ENCODE results near the gene JPH2.

DNA sequence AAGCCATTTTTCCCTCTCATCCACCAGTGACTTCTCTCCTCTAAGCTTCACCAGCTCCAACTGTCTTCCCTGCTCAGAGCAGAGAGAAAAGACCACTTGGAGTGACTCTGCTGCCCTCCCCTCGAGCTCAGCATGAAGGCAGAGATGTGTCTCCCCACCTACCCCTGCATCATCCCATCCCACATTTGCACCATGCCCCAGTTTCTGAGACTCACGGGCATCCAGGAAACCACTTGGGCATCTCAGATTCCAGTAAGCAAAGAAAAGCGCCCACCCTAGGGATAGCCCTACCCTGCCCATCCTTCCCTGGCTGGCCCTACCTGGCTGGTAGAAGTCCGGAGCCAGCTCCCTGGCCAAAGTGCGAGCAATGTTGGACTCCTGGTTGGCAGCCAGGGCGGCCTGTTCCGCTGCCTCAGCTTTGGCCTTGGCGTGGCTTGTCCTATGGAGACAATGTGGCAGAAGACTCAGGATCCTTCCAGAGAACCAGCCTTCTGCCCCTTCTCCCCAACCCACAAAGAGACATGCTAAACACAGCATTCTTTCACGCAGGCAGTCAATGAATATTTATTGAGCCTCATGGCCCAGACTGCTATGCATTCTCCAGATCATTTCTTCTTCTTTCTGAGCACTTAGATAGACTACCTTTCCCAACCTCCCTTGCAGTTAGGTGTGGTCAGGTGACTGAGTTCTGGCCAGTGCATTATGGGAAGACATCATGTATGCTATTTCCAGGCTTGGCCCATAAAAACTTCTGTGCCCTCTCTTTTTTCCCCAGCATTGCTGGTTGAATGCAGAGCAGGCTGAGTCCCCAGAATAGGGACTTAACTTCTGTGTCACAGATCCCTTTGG is 68.6 kb downstream of the JPH2 start:
- TF ChIP-seq EZH2phosphoT487 (IDR thresholded peaks at IDR 0.05; ENCODE audit: borderline replicate concordance) (no peak), EGR1 (IDR thresholded peaks at IDR 0.05; ENCODE audit: low read depth) (no peak), POLR2A (IDR thresholded peaks at IDR 0.05; ENCODE audit: borderline replicate concordance, extremely low read depth, insufficient read depth, insufficient read length) (no peak), EZH2 (IDR thresholded peaks at IDR 0.05) (no peak), TCF7L2 (IDR thresholded peaks at IDR 0.05; ENCODE audit: borderline replicate concordance, extremely low read depth, insufficient read depth, insufficient read length) (no peak)
- TF ChIP-seq, protein P1, sequence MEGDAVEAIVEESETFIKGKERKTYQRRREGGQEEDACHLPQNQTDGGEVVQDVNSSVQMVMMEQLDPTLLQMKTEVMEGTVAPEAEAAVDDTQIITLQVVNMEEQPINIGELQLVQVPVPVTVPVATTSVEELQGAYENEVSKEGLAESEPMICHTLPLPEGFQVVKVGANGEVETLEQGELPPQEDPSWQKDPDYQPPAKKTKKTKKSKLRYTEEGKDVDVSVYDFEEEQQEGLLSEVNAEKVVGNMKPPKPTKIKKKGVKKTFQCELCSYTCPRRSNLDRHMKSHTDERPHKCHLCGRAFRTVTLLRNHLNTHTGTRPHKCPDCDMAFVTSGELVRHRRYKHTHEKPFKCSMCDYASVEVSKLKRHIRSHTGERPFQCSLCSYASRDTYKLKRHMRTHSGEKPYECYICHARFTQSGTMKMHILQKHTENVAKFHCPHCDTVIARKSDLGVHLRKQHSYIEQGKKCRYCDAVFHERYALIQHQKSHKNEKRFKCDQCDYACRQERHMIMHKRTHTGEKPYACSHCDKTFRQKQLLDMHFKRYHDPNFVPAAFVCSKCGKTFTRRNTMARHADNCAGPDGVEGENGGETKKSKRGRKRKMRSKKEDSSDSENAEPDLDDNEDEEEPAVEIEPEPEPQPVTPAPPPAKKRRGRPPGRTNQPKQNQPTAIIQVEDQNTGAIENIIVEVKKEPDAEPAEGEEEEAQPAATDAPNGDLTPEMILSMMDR (IDR thresholded peaks at IDR 0.05 in 2 of 3, conservative IDR thresholded peaks at IDR 0.05 in 1 of 3; ENCODE audit: borderline replicate concordance in 1 of 3, insufficient read depth in 1 of 3, low read depth in 2 of 3, low read length in 2 of 3), result no peak
- TF ChIP-seq, protein P2, sequence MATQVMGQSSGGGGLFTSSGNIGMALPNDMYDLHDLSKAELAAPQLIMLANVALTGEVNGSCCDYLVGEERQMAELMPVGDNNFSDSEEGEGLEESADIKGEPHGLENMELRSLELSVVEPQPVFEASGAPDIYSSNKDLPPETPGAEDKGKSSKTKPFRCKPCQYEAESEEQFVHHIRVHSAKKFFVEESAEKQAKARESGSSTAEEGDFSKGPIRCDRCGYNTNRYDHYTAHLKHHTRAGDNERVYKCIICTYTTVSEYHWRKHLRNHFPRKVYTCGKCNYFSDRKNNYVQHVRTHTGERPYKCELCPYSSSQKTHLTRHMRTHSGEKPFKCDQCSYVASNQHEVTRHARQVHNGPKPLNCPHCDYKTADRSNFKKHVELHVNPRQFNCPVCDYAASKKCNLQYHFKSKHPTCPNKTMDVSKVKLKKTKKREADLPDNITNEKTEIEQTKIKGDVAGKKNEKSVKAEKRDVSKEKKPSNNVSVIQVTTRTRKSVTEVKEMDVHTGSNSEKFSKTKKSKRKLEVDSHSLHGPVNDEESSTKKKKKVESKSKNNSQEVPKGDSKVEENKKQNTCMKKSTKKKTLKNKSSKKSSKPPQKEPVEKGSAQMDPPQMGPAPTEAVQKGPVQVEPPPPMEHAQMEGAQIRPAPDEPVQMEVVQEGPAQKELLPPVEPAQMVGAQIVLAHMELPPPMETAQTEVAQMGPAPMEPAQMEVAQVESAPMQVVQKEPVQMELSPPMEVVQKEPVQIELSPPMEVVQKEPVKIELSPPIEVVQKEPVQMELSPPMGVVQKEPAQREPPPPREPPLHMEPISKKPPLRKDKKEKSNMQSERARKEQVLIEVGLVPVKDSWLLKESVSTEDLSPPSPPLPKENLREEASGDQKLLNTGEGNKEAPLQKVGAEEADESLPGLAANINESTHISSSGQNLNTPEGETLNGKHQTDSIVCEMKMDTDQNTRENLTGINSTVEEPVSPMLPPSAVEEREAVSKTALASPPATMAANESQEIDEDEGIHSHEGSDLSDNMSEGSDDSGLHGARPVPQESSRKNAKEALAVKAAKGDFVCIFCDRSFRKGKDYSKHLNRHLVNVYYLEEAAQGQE (IDR thresholded peaks at IDR 0.05; ENCODE audit: low read depth), result no peak
